ENCODE results near the gene SYTL5. TPM values are rescaled to one million over a fixed set of nuclear protein-coding genes. Genes with fewer than 3 reads are reported as not detected.

SYTL5 gene
- total and polyA plus RNA-seq, 9 donors, result 0.07 to 0.39 (median 0.20) TPM

DNA sequence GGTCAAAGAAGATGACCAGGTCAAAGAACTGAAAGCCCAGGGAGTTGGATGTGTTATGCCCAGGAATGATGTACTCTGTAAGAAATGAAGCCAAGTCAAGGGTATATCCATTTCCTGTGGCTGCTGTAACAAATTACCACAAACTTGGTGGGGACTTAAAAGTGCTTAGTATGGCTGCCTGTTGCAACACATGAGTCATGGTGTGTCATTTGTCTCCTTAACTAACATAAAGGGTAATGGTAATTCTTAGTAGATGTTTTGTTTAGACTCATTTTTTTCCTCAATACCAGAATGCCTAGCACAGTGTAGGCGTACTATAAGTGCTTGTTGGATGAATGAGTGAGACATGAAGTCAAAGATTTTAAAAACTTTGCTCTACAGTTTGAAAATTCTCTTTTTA is 45.7 kb downstream of the SYTL5 start:
- H3K27me3 ChIP-seq (ENCODE audit: control insufficient read depth, insufficient read depth, low read length), result peaks cover 3% of the 10 kb centered on the region
- H3K4me1 ChIP-seq (ENCODE audit: control insufficient read depth, insufficient read depth, low read length), result no peaks in the 10 kb centered on the region
- H3K4me3 ChIP-seq (ENCODE audit: low read length), result no peak overlapping the region
- DNase-seq, result no peak
- H3K27ac ChIP-seq (ENCODE audit: low read length), result no peak overlapping the region
- no CpG with 5 or more reads among the region's 1 CpG for WGBS (ENCODE audit: insufficient coverage)
- no peaks in the 10 kb centered on the region for H3K9me3 ChIP-seq (replicated peaks; ENCODE audit: control insufficient read depth, low read depth, low read length)
- no peaks in the 10 kb centered on the region for H3K36me3 ChIP-seq (ENCODE audit: control insufficient read depth, insufficient read depth, low read length)

- Histone ChIP-seq H3K36me3 (ENCODE audit: control insufficient read depth, insufficient read depth, low read length) (no peaks in the 10 kb centered on the region), H3K9me3 (replicated peaks; ENCODE audit: control insufficient read depth, low read depth, low read length) (no peaks in the 10 kb centered on the region), H3K27me3 (ENCODE audit: control insufficient read depth, insufficient read depth, low read length) (peaks cover 2% of the 10 kb centered on the region), H3K4me1 (ENCODE audit: control insufficient read depth, insufficient read depth, low read length) (no peaks in the 10 kb centered on the region), H3K27ac (ENCODE audit: low read length) (no peak overlapping the region), H3K4me3 (ENCODE audit: low read length) (no peak overlapping the region)
- WGBS (ENCODE audit: insufficient coverage), result no CpG with 5 or more reads among the region's 4 CpGs
- peak; percentile 34 for DNase-seq
These were observed 49.0 kb downstream of the SYTL5 start for GRCh38 chrX:38055170-38055847.

DNA sequence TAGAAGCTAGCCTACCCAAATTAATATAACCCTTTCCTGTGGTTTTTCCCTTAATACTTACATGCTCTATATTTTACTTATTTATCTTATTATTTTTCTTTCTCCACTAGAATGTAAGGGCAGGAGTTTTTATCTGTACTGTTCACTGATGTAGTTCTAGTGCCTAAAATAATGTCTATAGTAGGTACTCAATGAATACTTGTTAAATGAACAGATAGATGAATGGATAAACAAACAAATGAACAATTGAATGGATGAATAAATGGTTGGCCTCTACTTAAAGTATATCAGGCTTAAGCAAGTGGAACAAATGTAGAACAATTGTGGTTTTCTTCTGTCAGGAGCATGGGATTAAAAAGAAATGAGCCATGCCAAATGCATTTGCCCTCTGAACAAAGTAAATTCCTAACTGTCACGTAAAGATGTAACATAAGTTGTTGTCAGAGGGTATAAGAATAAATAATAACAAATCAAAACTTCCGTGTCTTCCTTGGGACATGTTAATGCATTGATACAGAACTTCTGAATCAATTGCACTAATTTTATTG is 54.1 kb downstream of the SYTL5 start:
- DNase-seq, result peak; percentile 3
- no CpG with 5 or more reads among the region's 2 CpGs for WGBS (ENCODE audit: insufficient coverage)
- Histone ChIP-seq H3K4me3 (ENCODE audit: low read length) (no peak overlapping the region), H3K36me3 (ENCODE audit: control insufficient read depth, insufficient read depth, low read length) (no peaks in the 10 kb centered on the region), H3K27ac (ENCODE audit: low read length) (no peak overlapping the region), H3K4me1 (ENCODE audit: control insufficient read depth, insufficient read depth, low read length) (no peaks in the 10 kb centered on the region), H3K9me3 (replicated peaks; ENCODE audit: control insufficient read depth, low read depth, low read length) (no peaks in the 10 kb centered on the region), H3K27me3 (ENCODE audit: control insufficient read depth, insufficient read depth, low read length) (no peaks in the 10 kb centered on the region)

DNA sequence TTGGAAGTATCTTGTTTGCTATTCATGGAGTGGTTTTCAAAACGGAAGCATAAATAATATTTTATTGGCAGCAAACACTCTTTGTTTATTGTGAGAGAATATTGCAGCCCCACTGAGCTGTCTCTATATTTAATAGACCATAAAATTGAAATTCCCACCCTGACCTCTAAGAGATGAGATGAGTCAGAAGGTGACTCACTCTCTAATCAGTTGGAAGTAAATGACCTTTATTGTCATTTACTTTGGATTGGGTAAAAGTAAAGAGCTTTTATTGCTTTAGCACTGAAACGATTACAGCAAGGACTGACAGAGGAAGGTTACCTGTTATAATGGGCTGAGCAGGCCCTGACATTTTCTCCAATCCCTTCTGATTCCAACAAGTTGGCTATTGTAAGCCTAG is 55.0 kb downstream of the SYTL5 start:
- WGBS (ENCODE audit: insufficient coverage), result no CpG with 5 or more reads among the region's 2 CpGs
- Histone ChIP-seq H3K36me3 (ENCODE audit: control insufficient read depth, insufficient read depth, low read length) (no peaks in the 10 kb centered on the region), H3K4me3 (ENCODE audit: low read length) (no peak overlapping the region), H3K4me1 (ENCODE audit: control insufficient read depth, insufficient read depth, low read length) (no peaks in the 10 kb centered on the region), H3K27me3 (ENCODE audit: control insufficient read depth, insufficient read depth, low read length) (no peaks in the 10 kb centered on the region), H3K27ac (ENCODE audit: low read length) (no peak overlapping the region), H3K9me3 (replicated peaks; ENCODE audit: control insufficient read depth, low read depth, low read length) (no peaks in the 10 kb centered on the region)
- DNase-seq, result no peak

GRCh38 chrX:38066934-38067333 is 60.6 kb downstream of the SYTL5 start:
- H3K27ac ChIP-seq (ENCODE audit: low read length), result no peak overlapping the region
- no CpG with 5 or more reads among the region's 2 CpGs for WGBS (ENCODE audit: insufficient coverage)
- DNase-seq, result no peak
- H3K9me3 ChIP-seq (replicated peaks; ENCODE audit: control insufficient read depth, low read depth, low read length), result no peaks in the 10 kb centered on the region
- H3K27me3 ChIP-seq (ENCODE audit: control insufficient read depth, insufficient read depth, low read length), result no peaks in the 10 kb centered on the region
- no peaks in the 10 kb centered on the region for H3K4me1 ChIP-seq (ENCODE audit: control insufficient read depth, insufficient read depth, low read length)
- no peaks in the 10 kb centered on the region for H3K36me3 ChIP-seq (ENCODE audit: control insufficient read depth, insufficient read depth, low read length)
- H3K4me3 ChIP-seq (ENCODE audit: low read length), result no peak overlapping the region

DNA sequence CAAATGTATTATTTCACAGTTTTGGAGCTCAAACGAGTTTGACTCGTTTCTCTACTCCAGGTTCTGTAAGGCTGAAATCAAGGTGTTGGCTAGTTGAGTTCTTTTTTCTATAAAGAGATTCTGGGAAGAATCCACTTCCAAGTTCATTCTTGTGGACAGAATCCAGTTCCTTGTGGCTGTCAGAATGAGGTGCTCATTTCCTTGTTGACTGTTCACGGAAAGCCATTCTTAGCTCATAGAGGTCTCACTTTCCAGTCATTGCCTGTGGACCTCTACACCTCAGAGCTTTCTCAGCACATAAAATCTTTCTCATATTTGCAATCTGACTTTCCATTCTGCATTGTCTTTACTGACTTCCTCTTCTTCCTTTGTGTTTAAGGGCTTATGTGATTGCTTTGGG is 62.9 kb downstream of the SYTL5 start:
- Histone ChIP-seq H3K27me3 (ENCODE audit: control insufficient read depth, insufficient read depth, low read length) (peaks cover 2% of the 10 kb centered on the region), H3K9me3 (replicated peaks; ENCODE audit: control insufficient read depth, low read depth, low read length) (no peaks in the 10 kb centered on the region), H3K4me3 (ENCODE audit: low read length) (no peak overlapping the region), H3K4me1 (ENCODE audit: control insufficient read depth, insufficient read depth, low read length) (no peaks in the 10 kb centered on the region), H3K36me3 (ENCODE audit: control insufficient read depth, insufficient read depth, low read length) (no peaks in the 10 kb centered on the region), H3K27ac (ENCODE audit: low read length) (no peak overlapping the region)
- no peak for DNase-seq
- 40% methylated on average over 1 of the region's 3 CpGs for WGBS (ENCODE audit: insufficient coverage)

GRCh38 chrX:38069991-38070390 is 63.6 kb downstream of the SYTL5 start:
- Histone ChIP-seq H3K4me1 (ENCODE audit: control insufficient read depth, insufficient read depth, low read length) (no peaks in the 10 kb centered on the region), H3K27ac (ENCODE audit: low read length) (no peak overlapping the region), H3K27me3 (ENCODE audit: control insufficient read depth, insufficient read depth, low read length) (peaks cover 2% of the 10 kb centered on the region), H3K36me3 (ENCODE audit: control insufficient read depth, insufficient read depth, low read length) (no peaks in the 10 kb centered on the region), H3K9me3 (replicated peaks; ENCODE audit: control insufficient read depth, low read depth, low read length) (no peaks in the 10 kb centered on the region), H3K4me3 (ENCODE audit: low read length) (no peak overlapping the region)
- no peak for DNase-seq
- WGBS (ENCODE audit: insufficient coverage), result no CpG with 5 or more reads among the region's 1 CpG

DNA sequence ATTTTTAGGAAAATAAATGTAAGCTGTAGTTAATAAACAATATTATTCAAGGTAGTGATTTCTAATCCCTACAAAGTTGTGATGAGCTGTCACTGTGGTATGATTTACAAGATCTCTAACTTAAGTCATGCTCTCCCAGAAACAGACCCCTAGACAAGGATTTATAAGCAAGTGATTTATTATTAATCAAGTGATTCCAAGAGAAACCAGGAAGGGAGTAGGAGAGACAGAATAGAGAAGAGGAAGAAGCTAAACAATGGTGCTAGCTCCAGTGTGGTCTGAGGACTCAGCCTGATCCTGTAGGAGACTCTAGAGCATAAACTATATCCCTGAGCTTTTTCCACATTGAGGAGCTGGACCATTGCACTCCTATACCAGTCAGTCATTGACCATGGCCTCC is 73.1 kb downstream of the SYTL5 start:
- Histone ChIP-seq H3K36me3 (ENCODE audit: control insufficient read depth, insufficient read depth, low read length) (no peaks in the 10 kb centered on the region), H3K9me3 (replicated peaks; ENCODE audit: control insufficient read depth, low read depth, low read length) (no peaks in the 10 kb centered on the region), H3K4me1 (ENCODE audit: control insufficient read depth, insufficient read depth, low read length) (no peaks in the 10 kb centered on the region), H3K27me3 (ENCODE audit: control insufficient read depth, insufficient read depth, low read length) (peaks cover 5% of the 10 kb centered on the region), H3K27ac (ENCODE audit: low read length) (no peak overlapping the region), H3K4me3 (ENCODE audit: low read length) (no peak overlapping the region)
- DNase-seq, result no peak

DNA sequence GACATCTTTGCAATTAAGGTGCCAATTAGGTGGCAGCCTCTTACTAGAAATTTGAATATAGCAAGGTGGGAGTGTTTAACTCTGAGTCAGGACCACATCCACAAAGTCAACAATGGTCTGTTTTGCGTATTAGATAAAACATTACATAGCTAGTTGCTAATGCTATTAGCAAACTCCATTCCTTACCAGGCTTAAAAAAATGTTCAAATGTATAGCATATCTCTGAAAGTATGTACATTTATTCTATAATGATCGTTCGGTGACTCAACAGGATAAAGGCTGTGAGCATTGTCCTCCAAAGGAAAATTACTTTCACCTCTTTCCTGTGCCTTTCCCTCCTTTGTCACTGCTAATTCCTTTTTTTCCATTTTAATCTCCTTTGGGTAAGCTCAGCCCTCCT is 74.5 kb downstream of the SYTL5 start:
- Histone ChIP-seq H3K9me3 (replicated peaks; ENCODE audit: control insufficient read depth, low read depth, low read length) (no peaks in the 10 kb centered on the region), H3K27ac (ENCODE audit: low read length) (no peak overlapping the region), H3K36me3 (ENCODE audit: control insufficient read depth, insufficient read depth, low read length) (no peaks in the 10 kb centered on the region), H3K27me3 (ENCODE audit: control insufficient read depth, insufficient read depth, low read length) (peaks cover 7% of the 10 kb centered on the region), H3K4me1 (ENCODE audit: control insufficient read depth, insufficient read depth, low read length) (no peaks in the 10 kb centered on the region), H3K4me3 (ENCODE audit: low read length) (no peak overlapping the region)
- no peak for DNase-seq
- no CpG with 5 or more reads among the region's 3 CpGs for WGBS (ENCODE audit: insufficient coverage)

- H3K27ac ChIP-seq (ENCODE audit: low read length), result no peak overlapping the region
- H3K4me3 ChIP-seq (ENCODE audit: low read length), result no peak overlapping the region
- peaks cover 4% of the 10 kb centered on the region for H3K27me3 ChIP-seq (ENCODE audit: control insufficient read depth, insufficient read depth, low read length)
- no peaks in the 10 kb centered on the region for H3K36me3 ChIP-seq (ENCODE audit: control insufficient read depth, insufficient read depth, low read length)
- no CpG with 5 or more reads among the region's 1 CpG for WGBS (ENCODE audit: insufficient coverage)
- no peak for DNase-seq
- H3K9me3 ChIP-seq (replicated peaks; ENCODE audit: control insufficient read depth, low read depth, low read length), result no peaks in the 10 kb centered on the region
- no peaks in the 10 kb centered on the region for H3K4me1 ChIP-seq (ENCODE audit: control insufficient read depth, insufficient read depth, low read length)
These were observed 75.6 kb downstream of the SYTL5 start for GRCh38 chrX:38081909-38082308.

GRCh38 chrX:38082309-38082708 is 76.0 kb downstream of the SYTL5 start:
- Histone ChIP-seq H3K9me3 (replicated peaks; ENCODE audit: control insufficient read depth, low read depth, low read length) (no peaks in the 10 kb centered on the region), H3K27me3 (ENCODE audit: control insufficient read depth, insufficient read depth, low read length) (peaks cover 4% of the 10 kb centered on the region), H3K4me3 (ENCODE audit: low read length) (no peak overlapping the region), H3K27ac (ENCODE audit: low read length) (no peak overlapping the region), H3K36me3 (ENCODE audit: control insufficient read depth, insufficient read depth, low read length) (no peaks in the 10 kb centered on the region), H3K4me1 (ENCODE audit: control insufficient read depth, insufficient read depth, low read length) (no peaks in the 10 kb centered on the region)
- WGBS (ENCODE audit: insufficient coverage), result no CpG with 5 or more reads among the region's 2 CpGs
- DNase-seq, result no peak

Data from muscle of leg (tissue), 11 donors.